Naive thymus-derived CD8-positive, alpha-beta T cell (primary cell): ENCODE measurements around the gene POLR3G. TPM values are rescaled to one million over a fixed set of nuclear protein-coding genes. Genes with fewer than 3 reads are reported as not detected.

ENCODE experiments used
- ATAC-seq, 2 donors: fragments of 150-1000 bp; cut with Tn5 transposase in 1 of 2; sonication (Bioruptor Pico), chemical (Tn5 transposase) in 1 of 2; 1 replicate in 1 of 2; 2 replicates in 1 of 2; pipeline ENCODE4 v1.10.0; 2021; ENCODE audit warnings: mild to moderate bottlenecking in 2 of 2, moderate library complexity in 2 of 2
- POLR2A ChIA-PET: fragments of 350-600 bp; sonication (Branson Sonifier 250); formaldehyde crosslinking; loops from one replicate; lab custom pipeline; 2021; ENCODE audit warnings: antibody characterized with exemption; lab: Charles Lee
- DNase-seq, 10 donors: peaks; one replicate each; pipeline versions ENCODE4 v3.0.0 to v3.0.0-alpha.2; 2020 to 2022
- H3K27ac Mint-ChIP-seq, 10 donors: one replicate each; pipeline ENCODE4 v1.8.0; 2020 to 2022; ENCODE audit warnings: mild to moderate bottlenecking in 10 of 10, mixed read lengths in 10 of 10, moderate library complexity in 4 of 10, inconsistent platforms in 1 of 10
- H3K27me3 Mint-ChIP-seq, 5 donors: one replicate each; pipeline ENCODE4 v1.8.0; 2021 to 2022; ENCODE audit warnings: mixed read lengths in 5 of 5
- H3K36me3 Mint-ChIP-seq, 3 donors: one replicate each; pipeline ENCODE4 v1.8.0; 2020 to 2022; ENCODE audit warnings: mixed read lengths in 3 of 3, mild to moderate bottlenecking in 2 of 3, inconsistent platforms in 1 of 3
- H3K4me1 Mint-ChIP-seq, 4 donors: one replicate each; pipeline ENCODE4 v1.8.0; 2021 to 2022; ENCODE audit warnings: mixed read lengths in 4 of 4
- H3K4me3 Mint-ChIP-seq, 10 donors: one replicate each; pipeline ENCODE4 v1.8.0; 2020 to 2022; ENCODE audit warnings: mild to moderate bottlenecking in 10 of 10, mixed read lengths in 10 of 10, moderate library complexity in 6 of 10, inconsistent platforms in 1 of 10
- H3K9me3 Mint-ChIP-seq, 9 donors: one replicate each; pipeline ENCODE4 v1.8.0; 2020 to 2022; ENCODE audit warnings: mixed read lengths in 9 of 9, mild to moderate bottlenecking in 3 of 9, inconsistent platforms in 1 of 9, moderate library complexity in 1 of 9
- polyA plus RNA-seq, 3 donors: library from polyadenylated mRNA; unstranded; fragments of 300-500 nt; fragmentation: Illumina TruSeq; gene quantifications; one replicate each; pipeline ENCODE4 v1.2.3, GENCODE V29; 2021
- total RNA-seq, 8 experiments: library from RNA in 2 of 8; stranded (reverse) in 2 of 8; gene quantifications; one replicate each; pipeline ENCODE4 v1.2.3 and lab custom pipeline; 2021 to 2026

POLR3G gene
- total and polyA plus RNA-seq, 5 experiments from 2014 or later, result 1.9 to 3.2 (median 2.8) TPM

DNA sequence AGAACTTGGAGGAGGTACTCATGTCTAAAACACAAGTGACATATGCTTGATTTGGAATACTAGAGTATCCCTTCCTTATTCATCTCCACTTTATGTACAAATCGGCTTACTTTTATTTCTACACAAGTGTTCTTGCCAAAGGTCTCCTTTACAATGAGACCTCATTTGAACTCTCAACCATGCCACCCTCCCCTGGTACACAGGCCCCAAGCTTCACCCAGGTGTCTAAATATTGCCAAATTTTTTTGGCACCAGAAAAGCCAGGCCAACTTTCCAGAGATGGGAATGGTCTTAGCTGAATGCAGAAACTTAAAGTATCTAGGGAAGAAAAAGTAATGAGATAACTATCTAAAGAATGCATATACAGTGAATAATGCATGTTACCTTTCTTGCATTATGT is 35.8 kb downstream of the POLR3G start:
- Mint-ChIP-seq H3K4me3 (no peak overlapping the region), H3K27me3 (no peaks in the 10 kb centered on the region), H3K4me1 (no peaks in the 10 kb centered on the region), H3K9me3 (no peaks in the 10 kb centered on the region), H3K27ac (no peak overlapping the region), H3K36me3 (peaks cover 0 to 5% (median 0%) of the 10 kb centered on the region in 3 donors)
- DNase-seq, result no peak
- no peak for ATAC-seq
- POLR2A ChIA-PET, result no interaction called here

DNA sequence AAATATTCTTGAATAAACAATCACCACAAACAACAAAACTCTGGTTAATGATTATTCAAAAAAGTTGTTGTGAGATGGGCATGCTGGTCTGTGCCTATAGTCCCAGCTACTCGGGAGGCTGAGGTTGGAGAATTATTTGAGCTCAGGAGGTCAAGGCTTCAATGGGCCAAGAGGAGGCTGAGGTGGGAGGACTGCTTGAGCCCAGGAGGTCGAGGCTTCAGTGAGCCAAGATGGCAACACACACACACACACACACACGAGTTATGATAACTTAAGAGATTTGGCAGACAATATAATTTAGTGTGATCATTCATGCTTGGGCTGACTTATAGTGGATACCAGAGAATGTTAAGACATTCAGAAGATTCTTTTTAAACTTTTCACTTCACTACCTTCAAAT is 39.9 kb downstream of the POLR3G start:
- Mint-ChIP-seq H3K27me3 (no peaks in the 10 kb centered on the region), H3K9me3 (no peaks in the 10 kb centered on the region), H3K27ac (peak overlapping the region in 4 of 10 donors; percentile 20 to 55 (median 36)), H3K36me3 (peaks cover 0 to 23% (median 10%) of the 10 kb centered on the region in 3 donors), H3K4me3 (no peak overlapping the region), H3K4me1 (peaks cover 0 to 10% (median 8%) of the 10 kb centered on the region in 4 donors)
- DNase-seq, result no peak
- ATAC-seq, result no peak
- POLR2A ChIA-PET, result no interaction called here

DNA sequence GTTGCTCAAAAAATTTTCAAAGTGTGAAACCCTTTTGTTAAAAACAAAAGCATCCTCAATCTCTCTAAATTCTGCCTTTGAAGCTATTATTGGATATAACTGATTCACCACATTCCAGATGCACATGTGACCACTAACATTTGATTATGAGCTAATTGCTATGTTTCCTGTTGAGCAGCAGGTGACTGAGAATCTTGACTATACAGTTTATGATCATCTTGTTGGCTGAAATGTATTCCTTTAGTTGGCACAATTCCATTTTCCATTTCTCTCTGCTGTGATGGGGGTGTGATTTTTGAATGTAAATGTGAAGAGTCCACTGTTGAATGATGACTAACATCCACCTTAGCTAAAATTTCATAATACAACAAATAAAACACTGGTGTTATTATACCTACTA is 44.0 kb downstream of the POLR3G start:
- no peak for ATAC-seq
- peaks cover 8 to 26% (median 13%) of the 10 kb centered on the region in 4 donors for H3K4me1 Mint-ChIP-seq
- DNase-seq, result no peak
- H3K36me3 Mint-ChIP-seq, result peaks cover 6 to 62% (median 25%) of the 10 kb centered on the region in 3 donors
- H3K27me3 Mint-ChIP-seq, result no peaks in the 10 kb centered on the region
- POLR2A ChIA-PET, result no interaction called here
- H3K9me3 Mint-ChIP-seq, result no peaks in the 10 kb centered on the region
- H3K4me3 Mint-ChIP-seq, result no peak overlapping the region
- H3K27ac Mint-ChIP-seq, result peak overlapping the region in 5 of 10 donors; percentile 11 to 64 (median 30)

DNA sequence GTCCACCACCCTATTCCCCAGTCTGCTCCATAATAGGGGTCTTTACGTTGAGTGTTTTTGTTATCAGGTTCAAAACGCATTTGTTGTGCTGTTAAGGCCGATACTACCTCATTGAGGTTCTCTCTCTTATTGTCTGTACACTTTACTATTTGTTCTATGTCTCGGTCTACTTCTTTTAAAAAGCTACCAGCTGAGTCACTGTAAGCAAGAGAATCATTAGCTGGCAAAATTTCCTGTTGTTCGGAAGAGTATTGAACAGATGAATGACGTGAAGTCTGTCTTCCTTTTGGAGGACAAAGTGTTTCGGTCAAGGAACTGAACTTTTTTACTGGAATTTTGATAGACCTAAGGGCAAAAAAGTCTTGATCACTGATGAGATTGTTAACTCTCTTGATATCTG is 44.4 kb downstream of the POLR3G start:
- no peaks in the 10 kb centered on the region for H3K9me3 Mint-ChIP-seq
- H3K27ac Mint-ChIP-seq, result peak overlapping the region in 4 of 10 donors; percentile 11 to 64 (median 46)
- POLR2A ChIA-PET, result no interaction called here
- peaks cover 6 to 66% (median 25%) of the 10 kb centered on the region in 3 donors for H3K36me3 Mint-ChIP-seq
- no peak overlapping the region for H3K4me3 Mint-ChIP-seq
- H3K27me3 Mint-ChIP-seq, result no peaks in the 10 kb centered on the region
- peaks cover 8 to 26% (median 13%) of the 10 kb centered on the region in 4 donors for H3K4me1 Mint-ChIP-seq
- DNase-seq (no peak), ATAC-seq (no peak)

DNA sequence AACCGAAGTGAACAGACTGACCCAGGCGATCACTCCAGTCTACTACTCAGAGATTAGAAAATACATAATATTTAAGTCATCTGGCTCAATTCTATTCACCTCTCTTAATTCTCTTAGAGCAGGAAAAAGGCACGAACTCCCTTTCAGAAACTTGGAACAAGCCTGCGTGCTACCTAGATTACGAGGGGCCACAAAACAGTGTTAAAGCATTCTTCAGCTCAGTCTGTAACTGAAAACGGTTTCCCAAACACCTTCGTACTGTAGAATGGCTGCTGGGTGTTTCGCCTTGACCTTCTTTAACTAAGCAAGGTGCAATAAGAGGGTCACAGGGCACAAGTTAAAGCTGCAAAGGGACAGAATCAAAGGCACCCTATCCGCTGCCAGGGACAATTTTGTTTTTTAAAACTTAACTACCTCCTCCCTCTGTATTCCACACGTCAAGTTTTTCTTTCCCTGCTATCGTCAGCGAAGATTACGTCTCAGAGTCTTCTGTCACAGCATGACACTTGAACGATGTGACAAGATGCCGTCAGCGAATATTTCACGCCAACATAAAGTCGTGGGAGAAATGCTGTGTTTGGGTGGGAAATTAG is 54.0 kb downstream of the POLR3G start:
- POLR2A ChIA-PET, result interaction anchor here (0.7 to 3.1 kb wide), 5 partner anchors 52 to 856 kb away, joined by 3 to 50 read pairs (median 8); partner anchors contain the start of genes CETN3, MBLAC2 and POLR3G
- H3K27ac Mint-ChIP-seq, result peak overlapping the region; percentile 85 to 100 (median 99)
- peak overlapping the region; percentile 95 to 100 (median 100) for H3K4me3 Mint-ChIP-seq
- peak; percentile 7 to 42 for ATAC-seq
- peaks cover 15 to 42% (median 32%) of the 10 kb centered on the region in 4 donors for H3K4me1 Mint-ChIP-seq
- H3K36me3 Mint-ChIP-seq, result peaks cover 0 to 27% (median 6%) of the 10 kb centered on the region in 3 donors
- peaks cover under 1 to 15% (median 7%) of the 10 kb centered on the region in 5 donors for H3K27me3 Mint-ChIP-seq
- peak in 7 of 10 donors; percentile 1 to 65 (median 49) for DNase-seq
- no peaks in the 10 kb centered on the region for H3K9me3 Mint-ChIP-seq

DNA sequence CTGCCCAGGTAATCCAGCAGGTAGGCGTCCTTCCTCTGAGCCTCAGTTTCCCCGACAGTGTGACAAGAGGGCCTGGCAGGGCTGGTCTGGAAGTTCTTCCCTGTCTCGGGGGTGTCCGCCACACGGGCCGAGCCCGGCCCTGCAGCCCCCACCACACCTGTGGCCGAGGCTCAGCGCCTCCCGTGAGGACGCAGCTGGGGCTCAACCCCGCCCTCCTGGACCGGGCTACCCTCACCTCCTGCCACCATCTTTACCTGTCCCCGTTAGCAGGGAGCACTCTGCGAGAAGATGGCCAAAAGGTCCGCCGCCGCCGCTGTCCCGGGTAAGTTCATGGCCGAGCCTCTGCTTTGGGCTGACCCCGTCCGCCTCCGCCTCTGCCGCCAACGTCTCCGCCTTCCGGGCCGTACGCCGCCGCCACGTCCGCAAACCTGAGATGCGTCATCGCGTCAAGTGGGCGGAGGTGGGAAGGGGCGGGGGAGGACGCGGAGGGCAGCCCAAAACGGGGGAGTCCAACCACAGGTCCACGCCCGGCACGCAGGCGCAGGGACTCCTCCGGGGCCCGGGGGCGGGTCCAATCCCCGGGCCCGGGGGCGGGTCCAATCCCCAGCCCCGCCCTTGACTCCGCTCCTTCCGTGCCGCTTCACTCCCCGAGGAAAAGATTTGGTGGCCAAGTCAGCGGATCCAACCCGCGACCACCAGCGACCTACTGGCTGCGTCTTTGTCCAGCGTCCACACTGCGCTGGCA is 54.7 kb downstream of the POLR3G start, which contains the start of gene LYSMD3:
Gene LYSMD3 (minus strand): TSS at position 391 of the 745 bp plus-strand sequence. CDS start 4,295 bp downstream, outside the sequence.
- peaks cover 0 to 22% (median 6%) of the 10 kb centered on the region in 3 donors for H3K36me3 Mint-ChIP-seq
- H3K9me3 Mint-ChIP-seq, result no peaks in the 10 kb centered on the region
- H3K27ac Mint-ChIP-seq, result peak within 1 kb of the TSS; percentile 96 to 100 (median 99)
- peak within 1 kb of the TSS; percentile 95 to 100 (median 100) for H3K4me3 Mint-ChIP-seq
- H3K4me1 Mint-ChIP-seq, result peaks cover 15 to 42% (median 32%) of the 10 kb centered on the region in 4 donors
- DNase-seq, result peak; percentile 95 to 98 (median 96)
- peaks cover 7 to 21% (median 14%) of the 10 kb centered on the region in 5 donors for H3K27me3 Mint-ChIP-seq
- peak; percentile 82 to 87 for ATAC-seq
- POLR2A ChIA-PET, result interaction anchor here (0.7 to 3.1 kb wide), 9 partner anchors 52 to 1639 kb away, joined by 3 to 50 read pairs (median 4); partner anchors contain the start of genes CETN3, MBLAC2 and POLR3G

DNA sequence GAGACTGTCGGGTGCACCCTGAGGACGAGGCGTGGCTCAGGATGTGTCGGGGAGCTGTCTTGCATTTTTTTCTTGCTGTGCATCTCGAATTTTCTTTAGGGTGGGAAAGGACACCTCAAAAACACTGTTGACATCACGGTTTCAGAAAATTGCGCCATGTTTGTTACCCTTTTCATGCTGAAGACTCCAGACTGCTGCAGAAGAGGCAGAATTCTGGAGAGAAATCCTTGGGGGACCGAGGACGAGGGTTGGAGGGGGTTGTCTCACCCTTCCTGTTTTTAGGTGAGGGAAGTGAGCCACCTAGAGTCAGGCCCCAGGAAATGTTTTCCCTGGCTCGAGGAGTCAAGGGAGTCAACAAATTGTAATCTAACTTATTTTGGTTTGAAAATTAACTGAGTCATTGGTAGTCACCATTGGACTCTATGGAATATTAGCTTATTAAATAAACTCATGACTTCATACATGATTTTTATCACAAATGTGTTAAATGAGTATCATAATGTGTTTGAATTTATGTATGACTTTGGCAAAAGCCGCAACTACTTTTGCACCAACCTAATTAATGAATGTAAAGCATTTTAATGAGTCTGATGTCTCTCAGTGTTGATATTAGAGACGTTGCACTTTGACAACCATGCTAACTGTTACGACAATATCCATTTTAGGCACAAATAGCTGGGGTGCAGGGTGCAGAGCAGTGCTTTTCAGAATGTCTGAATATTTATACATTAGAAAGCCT is 55.4 kb downstream of the POLR3G start:
- H3K9me3 Mint-ChIP-seq, result no peaks in the 10 kb centered on the region
- peak overlapping the region; percentile 96 to 100 (median 99) for H3K27ac Mint-ChIP-seq
- H3K4me3 Mint-ChIP-seq, result peak overlapping the region; percentile 95 to 100 (median 100)
- H3K4me1 Mint-ChIP-seq, result peaks cover 13 to 39% (median 31%) of the 10 kb centered on the region in 4 donors
- peaks cover 0 to 15% (median under 1%) of the 10 kb centered on the region in 3 donors for H3K36me3 Mint-ChIP-seq
- POLR2A ChIA-PET, result interaction anchor here (0.7 to 3.1 kb wide), 6 partner anchors 56 to 1640 kb away, joined by 3 to 50 read pairs (median 5); partner anchors contain the start of genes CETN3, MBLAC2 and POLR3G
- peaks cover 8 to 29% (median 14%) of the 10 kb centered on the region in 5 donors for H3K27me3 Mint-ChIP-seq
- DNase-seq, result peak in 6 of 10 donors; percentile 17 to 93 (median 68)
- peak; percentile 66 to 71 for ATAC-seq

DNA sequence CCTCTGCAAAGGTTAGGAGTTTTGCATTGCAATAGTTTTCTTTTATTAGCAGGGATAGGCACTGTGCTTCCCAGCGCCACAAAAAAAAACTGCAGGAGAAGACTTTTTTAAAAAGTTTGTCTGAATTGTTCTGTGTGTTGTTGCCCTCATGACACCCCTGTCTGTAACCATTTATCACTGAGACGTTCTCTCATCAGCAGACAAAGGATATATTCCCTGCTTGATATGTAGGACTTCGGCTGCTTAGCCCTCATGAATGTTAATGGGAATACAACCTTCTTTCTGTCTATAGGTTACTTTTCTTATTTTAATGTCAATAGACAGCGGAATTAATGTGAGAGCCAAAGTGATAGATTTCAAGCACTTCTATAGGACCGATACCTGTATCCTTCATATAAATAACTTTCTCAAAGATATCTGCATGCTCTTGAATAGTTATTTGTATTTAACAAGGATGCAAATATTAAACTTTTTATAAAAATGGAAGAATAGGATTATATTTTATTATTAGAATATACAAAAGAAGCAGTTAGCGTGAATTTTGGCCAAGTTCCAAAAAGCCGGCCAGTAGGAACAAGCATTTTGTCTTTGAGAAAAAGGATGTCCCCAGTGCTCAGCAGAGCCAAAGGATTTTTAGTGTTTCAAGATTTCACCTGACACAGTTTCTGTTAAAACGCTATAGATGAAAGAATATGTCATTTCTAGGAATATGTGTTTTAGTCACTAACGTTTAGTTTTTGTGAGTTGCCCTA is 56.2 kb downstream of the POLR3G start:
- no peak for DNase-seq
- H3K4me3 Mint-ChIP-seq, result peak overlapping the region in 4 of 10 donors; percentile 48 to 100 (median 100)
- ATAC-seq, result no peak
- no peaks in the 10 kb centered on the region for H3K9me3 Mint-ChIP-seq
- H3K36me3 Mint-ChIP-seq, result peaks cover 0 to 11% (median 0%) of the 10 kb centered on the region in 3 donors
- peaks cover 15 to 37% (median 18%) of the 10 kb centered on the region in 5 donors for H3K27me3 Mint-ChIP-seq
- H3K4me1 Mint-ChIP-seq, result peaks cover 13 to 34% (median 29%) of the 10 kb centered on the region in 4 donors
- POLR2A ChIA-PET, result interaction anchor here (2.9 to 3.1 kb wide), 2 partner anchors 56 to 121 kb away, joined by 40 to 50 read pairs; partner anchors contain the start of genes CETN3, MBLAC2 and POLR3G
- peak overlapping the region in 8 of 10 donors; percentile 83 to 100 (median 98) for H3K27ac Mint-ChIP-seq

DNA sequence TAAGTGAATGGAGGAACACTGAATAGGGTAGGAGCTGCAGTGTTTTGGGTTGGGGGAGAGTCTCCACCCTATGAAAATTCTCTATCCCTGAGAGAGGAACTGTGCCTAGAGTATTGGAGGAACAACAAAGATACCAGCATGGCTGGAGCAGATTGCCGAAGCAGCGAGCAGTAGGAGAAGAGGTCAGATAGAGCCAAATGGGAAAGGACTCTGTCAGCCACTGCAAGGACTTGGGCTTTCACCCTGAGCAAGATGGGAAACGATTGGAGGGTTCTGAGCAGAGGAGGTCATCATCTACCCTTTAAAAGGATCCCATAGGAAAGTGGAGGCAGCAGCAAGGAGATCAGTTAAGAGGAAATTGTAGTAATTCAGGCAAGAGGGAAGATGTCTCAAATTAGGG is 59.1 kb downstream of the POLR3G start:
- DNase-seq (no peak), ATAC-seq (no peak)
- no peaks in the 10 kb centered on the region for H3K36me3 Mint-ChIP-seq
- POLR2A ChIA-PET, result no interaction called here
- H3K4me1 Mint-ChIP-seq, result peaks cover 0 to 8% (median 2%) of the 10 kb centered on the region in 4 donors
- H3K9me3 Mint-ChIP-seq, result no peaks in the 10 kb centered on the region
- H3K27ac Mint-ChIP-seq, result no peak overlapping the region
- no peak overlapping the region for H3K4me3 Mint-ChIP-seq
- peaks cover 17 to 40% (median 20%) of the 10 kb centered on the region in 5 donors for H3K27me3 Mint-ChIP-seq

DNA sequence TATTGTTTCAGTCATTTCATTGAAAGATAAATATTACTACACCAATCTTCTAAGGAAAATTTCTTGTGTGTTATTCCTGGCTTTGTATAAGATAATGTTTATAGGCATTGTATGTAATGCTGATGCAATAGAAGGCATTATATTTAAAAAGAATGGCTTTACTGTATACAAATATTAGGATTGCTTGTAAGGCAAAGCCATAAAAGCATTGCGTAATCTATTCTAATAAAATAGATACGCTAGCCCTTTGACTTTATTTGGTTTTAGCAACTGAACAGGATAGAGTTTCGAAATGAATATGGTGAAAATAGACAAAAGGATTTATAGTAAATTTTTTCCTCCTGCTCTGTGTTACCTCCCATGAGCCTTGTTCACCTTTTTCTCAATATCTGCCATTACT is 60.3 kb downstream of the POLR3G start:
- Mint-ChIP-seq H3K4me1 (peaks cover 0 to 5% (median 1%) of the 10 kb centered on the region in 4 donors), H3K4me3 (no peak overlapping the region), H3K27me3 (peaks cover 18 to 49% (median 21%) of the 10 kb centered on the region in 5 donors), H3K36me3 (no peaks in the 10 kb centered on the region), H3K27ac (no peak overlapping the region), H3K9me3 (no peaks in the 10 kb centered on the region)
- DNase-seq (no peak), ATAC-seq (no peak)
- POLR2A ChIA-PET, result interaction anchor here (0.6 kb wide), 1 partner anchor 846 kb away, joined by 4 read pairs; no protein-coding TSS in a partner anchor

DNA sequence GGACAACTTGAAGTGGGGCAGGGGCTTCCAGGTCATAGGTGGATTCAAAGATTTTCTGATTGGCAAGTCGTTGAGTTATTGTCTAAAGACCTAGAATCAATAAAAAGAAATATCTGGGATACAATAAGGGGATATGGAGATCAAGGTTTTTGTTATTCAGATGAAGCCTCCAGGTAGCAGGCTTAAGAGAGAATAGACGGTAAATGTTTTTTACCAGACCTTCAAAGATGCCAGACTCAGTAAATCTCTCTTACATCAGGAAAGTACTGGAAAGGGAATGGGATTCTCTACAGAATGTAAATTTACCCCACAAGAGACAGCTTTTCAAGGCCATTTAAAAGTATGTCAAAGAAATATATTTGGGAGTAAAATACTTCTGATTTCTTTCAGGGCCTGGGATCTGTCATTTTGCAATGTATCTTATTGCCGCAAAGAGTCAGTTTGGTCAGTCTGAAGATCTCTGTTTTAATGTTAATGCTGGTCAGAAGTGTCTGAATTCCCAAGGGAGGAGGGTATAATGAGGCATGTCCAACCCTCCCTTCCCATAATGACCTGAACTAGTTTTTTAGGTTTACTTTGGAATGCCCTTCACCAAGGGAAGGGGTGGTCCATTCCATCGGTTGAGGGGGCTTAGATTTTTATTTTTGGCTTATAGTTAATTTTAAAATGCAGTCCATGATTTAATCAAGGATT is 68.3 kb downstream of the POLR3G start:
- Mint-ChIP-seq H3K9me3 (no peaks in the 10 kb centered on the region), H3K27me3 (peaks cover 18 to 60% (median 34%) of the 10 kb centered on the region in 5 donors), H3K27ac (no peak overlapping the region), H3K4me1 (no peaks in the 10 kb centered on the region), H3K36me3 (no peaks in the 10 kb centered on the region), H3K4me3 (no peak overlapping the region)
- ATAC-seq, result no peak
- POLR2A ChIA-PET, result no interaction called here
- no peak for DNase-seq
